Renal cortex interstitium (tissue), 15 donors: ENCODE results near the gene TMTC4. TPM values are rescaled to one million over a fixed set of nuclear protein-coding genes. Genes with fewer than 3 reads are reported as not detected.
"Not testable (repeated sequence)": the region's sequence is repeated elsewhere in the genome, so short reads cannot be mapped to it uniquely, and the experiment has no call there.

Source experiments
- DNase-seq, 11 donors: peaks; one replicate each; pipeline ENCODE4 v3.0.0-alpha.2; 2013; ENCODE audit warnings: low read depth in 9 of 11, low spot score in 4 of 11; ENCODE audit errors: extremely low read depth in 1 of 11
- long read RNA-seq, 16 experiments: transcript quantifications; one replicate each; lab custom pipeline, GENCODE V29; 2026
- polyA plus RNA-seq, 3 donors: library from polyadenylated mRNA; unstranded; fragments of 120-200 nt; gene quantifications; one replicate each; pipeline ENCODE4 v1.2.1, GENCODE V29; 2013; ENCODE audit not compliant: insufficient read length in 3 of 3

The TMTC4 gene, protein sequence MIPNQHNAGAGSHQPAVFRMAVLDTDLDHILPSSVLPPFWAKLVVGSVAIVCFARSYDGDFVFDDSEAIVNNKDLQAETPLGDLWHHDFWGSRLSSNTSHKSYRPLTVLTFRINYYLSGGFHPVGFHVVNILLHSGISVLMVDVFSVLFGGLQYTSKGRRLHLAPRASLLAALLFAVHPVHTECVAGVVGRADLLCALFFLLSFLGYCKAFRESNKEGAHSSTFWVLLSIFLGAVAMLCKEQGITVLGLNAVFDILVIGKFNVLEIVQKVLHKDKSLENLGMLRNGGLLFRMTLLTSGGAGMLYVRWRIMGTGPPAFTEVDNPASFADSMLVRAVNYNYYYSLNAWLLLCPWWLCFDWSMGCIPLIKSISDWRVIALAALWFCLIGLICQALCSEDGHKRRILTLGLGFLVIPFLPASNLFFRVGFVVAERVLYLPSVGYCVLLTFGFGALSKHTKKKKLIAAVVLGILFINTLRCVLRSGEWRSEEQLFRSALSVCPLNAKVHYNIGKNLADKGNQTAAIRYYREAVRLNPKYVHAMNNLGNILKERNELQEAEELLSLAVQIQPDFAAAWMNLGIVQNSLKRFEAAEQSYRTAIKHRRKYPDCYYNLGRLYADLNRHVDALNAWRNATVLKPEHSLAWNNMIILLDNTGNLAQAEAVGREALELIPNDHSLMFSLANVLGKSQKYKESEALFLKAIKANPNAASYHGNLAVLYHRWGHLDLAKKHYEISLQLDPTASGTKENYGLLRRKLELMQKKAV
- 10 to 100 TPM; 34.7 to 38.2 (median 35.2) TPM for polyA plus RNA-seq
- long read RNA-seq, donor 1, partial matches to known transcripts = 6 of 9 reads
- long read RNA-seq, donor 1, other reads (novel, unspliced or antisense) = 0 of 9 reads
- long read RNA-seq, donor 2, partial matches to known transcripts = 0 of 4 reads
- long read RNA-seq, donor 2, other reads (novel, unspliced or antisense) = 0 of 4 reads
- long read RNA-seq, donor 3, partial matches to known transcripts = 0 of 7 reads
- long read RNA-seq, donor 3, other reads (novel, unspliced or antisense) = 0 of 7 reads
- long read RNA-seq, donor 4, partial matches to known transcripts = 6 of 8 reads
- long read RNA-seq, donor 4, other reads (novel, unspliced or antisense) = 0 of 8 reads
- long read RNA-seq, donor 5 = 0 reads
- long read RNA-seq, donor 6 = 0 reads
- long read RNA-seq, donor 7, partial matches to known transcripts = 9 of 12 reads
- long read RNA-seq, donor 7, other reads (novel, unspliced or antisense) = 0 of 12 reads
- long read RNA-seq, donor 8 = 0 reads
- long read RNA-seq, donor 9, transcript TMTC4-202 (19 exons, 3,602 nt) = major isoform, 5 of 5 reads
- long read RNA-seq, donor 9, partial matches to known transcripts = 0 of 5 reads
- long read RNA-seq, donor 9, other reads (novel, unspliced or antisense) = 0 of 5 reads
- long read RNA-seq, donor 10, partial matches to known transcripts = 16 of 17 reads
- long read RNA-seq, donor 10, other reads (novel, unspliced or antisense) = 0 of 17 reads
- long read RNA-seq, donor 11, partial matches to known transcripts = 17 of 21 reads
- long read RNA-seq, donor 11, other reads (novel, unspliced or antisense) = 0 of 21 reads
- long read RNA-seq, donor 12, partial matches to known transcripts = 0 of 2 reads
- long read RNA-seq, donor 12, other reads (novel, unspliced or antisense) = 0 of 2 reads
- long read RNA-seq, donor 13 = 0 reads
- long read RNA-seq, donor 14, partial matches to known transcripts = 0 of 1 reads
- long read RNA-seq, donor 14, other reads (novel, unspliced or antisense) = 0 of 1 reads
- long read RNA-seq, donor 15, partial matches to known transcripts = 0 of 2 reads
- long read RNA-seq, donor 15, other reads (novel, unspliced or antisense) = 0 of 2 reads
- long read RNA-seq, donor 16, transcript TMTC4-202 (19 exons, 3,602 nt) = major isoform, 5 of 68 reads
- long read RNA-seq, donor 16, partial matches to known transcripts = 58 of 68 reads
- long read RNA-seq, donor 16, other reads (novel, unspliced or antisense) = 0 of 68 reads

GRCh38 chr13:100674572-100674871 lies at the start of gene TMTC4:
Gene TMTC4 (minus strand): TSS chr13:100674795. CDS start chr13:100670362, 4,433 bp downstream.
- DNase-seq = peak in 2 of 11 donors; percentile 7 to 22

DNA sequence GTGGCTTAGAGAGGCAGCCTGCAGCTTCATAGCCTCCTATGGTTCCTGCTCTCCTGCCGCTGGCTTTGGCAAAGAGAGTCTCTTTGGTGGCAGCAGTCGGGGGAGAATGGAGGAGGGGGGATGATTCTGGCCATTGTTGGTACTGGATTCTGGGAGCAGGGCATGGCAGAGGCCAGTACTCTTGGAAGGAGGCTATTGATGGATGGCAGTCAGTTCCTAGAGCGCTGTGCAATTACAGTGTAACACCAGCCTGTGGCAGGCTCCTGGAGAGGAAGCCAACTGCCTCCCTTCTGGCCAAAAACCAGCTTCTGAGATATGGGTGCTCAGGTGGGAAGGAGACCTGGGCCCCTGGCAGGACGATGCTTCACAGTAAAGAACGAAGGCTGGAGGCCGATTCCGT lies 47.9 kb upstream of the TMTC4 start:
- no peak for DNase-seq

DNA sequence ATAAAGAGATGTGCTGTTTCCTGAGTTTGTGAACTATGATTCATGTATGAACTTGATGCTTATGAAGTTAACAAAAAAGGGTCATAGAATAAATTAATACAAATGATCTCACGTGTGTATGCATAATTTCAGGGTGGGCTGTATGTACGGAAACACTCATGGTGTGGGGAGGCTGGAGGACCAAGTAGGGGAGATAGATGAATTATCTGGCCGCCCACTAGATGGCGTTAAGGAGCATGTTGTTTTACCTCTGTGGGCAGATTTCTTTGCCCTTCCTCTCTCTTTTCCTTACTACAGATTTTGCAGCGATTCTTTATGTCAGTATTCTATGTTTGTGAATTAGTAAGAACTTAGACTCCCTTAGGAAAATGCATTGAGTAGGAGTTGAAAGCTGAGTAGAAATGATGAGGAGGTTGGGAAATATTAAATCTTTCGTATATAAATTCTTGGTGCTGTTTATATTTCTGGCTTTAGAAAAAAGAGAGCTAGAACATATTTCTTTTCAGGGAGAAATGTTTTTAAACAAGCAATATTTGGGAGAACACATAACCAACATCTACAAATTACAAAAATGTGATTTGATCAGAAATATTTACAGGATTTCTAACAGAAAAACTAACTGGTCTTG lies 47.4 kb upstream of the TMTC4 start:
- DNase-seq = peak in 4 of 11 donors; percentile 0 to 20 (median 8)

- no peak for DNase-seq
Measured at GRCh38 chr13:100715604-100716003, 41.0 kb upstream of the TMTC4 start.

GRCh38 chr13:100714478-100714877 lies 39.9 kb upstream of the TMTC4 start:
- DNase-seq = no peak

DNA sequence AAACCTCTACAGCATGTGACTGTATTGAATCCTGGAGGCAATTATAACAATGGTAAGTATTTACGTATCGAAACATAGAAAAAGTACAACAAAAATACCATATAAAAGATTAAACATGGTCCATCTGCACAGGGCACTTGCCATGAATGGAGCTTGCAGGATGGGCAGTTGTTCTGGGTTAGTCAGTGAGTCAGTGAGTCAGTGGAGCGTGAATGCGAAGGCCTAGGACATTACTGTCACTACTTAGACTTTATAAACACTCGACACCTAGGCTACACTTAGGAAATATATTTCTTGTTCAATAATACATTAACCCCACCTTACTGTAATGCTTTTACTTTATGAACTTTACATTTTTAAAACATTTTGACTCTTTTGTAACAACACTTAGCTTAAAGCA lies 35.6 kb upstream of the TMTC4 start:
- DNase-seq = no peak

- DNase-seq = no peak
Measured at GRCh38 chr13:100707818-100708740, 33.5 kb upstream of the TMTC4 start.

GRCh38 chr13:100698331-100698730 lies 23.7 kb upstream of the TMTC4 start:
- not testable (repeated sequence) for DNase-seq

- no peak for DNase-seq
Measured at GRCh38 chr13:100695509-100695773, 20.8 kb upstream of the TMTC4 start.

- peak in 4 of 11 donors; percentile 5 to 13 (median 6) for DNase-seq
Measured at GRCh38 chr13:100694722-100695508, 20.3 kb upstream of the TMTC4 start.

DNA sequence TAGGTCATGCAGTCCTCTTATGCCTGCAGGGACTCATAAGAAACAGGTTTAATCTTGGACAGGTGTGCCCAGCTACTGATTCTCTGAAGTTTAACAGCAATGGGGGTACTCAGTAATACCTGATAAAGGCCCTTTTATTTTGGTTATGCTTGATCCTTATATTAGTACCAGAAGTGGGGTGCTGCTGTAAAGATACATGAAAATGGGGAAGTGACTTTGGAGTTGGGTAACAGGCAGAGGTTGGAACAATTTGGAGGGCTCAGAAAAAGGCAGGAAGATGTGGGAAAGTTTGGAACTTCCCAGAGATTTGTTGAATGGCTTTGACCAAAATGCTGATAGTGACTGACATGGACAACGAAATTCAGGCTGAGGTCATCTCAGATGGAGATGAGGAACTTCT lies 14.6 kb upstream of the TMTC4 start:
- DNase-seq = no peak

GRCh38 chr13:100680131-100680530 lies 5.5 kb upstream of the TMTC4 start:
- DNase-seq = no peak

GRCh38 chr13:100677128-100677527 lies 2.5 kb upstream of the TMTC4 start:
- not testable (repeated sequence) for DNase-seq

DNA sequence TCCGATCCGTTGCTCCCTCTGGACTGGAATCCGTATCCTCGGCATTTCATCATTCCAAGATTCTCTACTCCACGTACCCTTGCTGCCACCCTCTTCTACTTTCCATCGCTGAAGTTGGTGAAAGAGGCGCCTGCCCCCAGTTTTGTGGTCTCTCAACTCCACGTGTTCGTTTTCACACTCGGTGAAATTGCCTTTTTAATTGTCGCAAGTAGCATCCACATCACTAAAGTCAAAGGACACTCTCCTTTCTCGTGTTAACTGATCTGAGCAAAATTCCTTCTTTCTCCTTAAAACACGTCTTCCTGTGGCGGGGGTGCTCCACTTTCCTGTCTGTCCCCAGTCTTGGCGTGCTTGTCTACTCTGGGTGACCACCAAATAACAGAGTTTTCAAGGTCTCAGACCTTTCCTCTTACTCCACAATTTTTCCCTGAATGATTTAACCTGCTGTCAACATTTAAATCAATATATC lies 1.1 kb upstream of the TMTC4 start:
- DNase-seq = no peak

- peak; percentile 90 to 98 (median 97) for DNase-seq
Measured at GRCh38 chr13:100674872-100675660, 471 bp upstream of the TMTC4 start.
